ENCODE measurements around the gene NECTIN2.
"Not testable (repeated sequence)": the region's sequence is repeated elsewhere in the genome, so short reads cannot be mapped to it uniquely, and the experiment has no call there.

NECTIN2 gene

GRCh38 chr19:44908074-44908835 is 62.2 kb downstream of the NECTIN2 start:
- no peak for TF ChIP-seq POLR2A (IDR thresholded peaks at IDR 0.05; ENCODE audit: low read depth, low read length)
- FAIRE-seq (no peak), DNase-seq (ENCODE audit: insufficient read length, low spot score) (no peak)

- no peak for DNase-seq (ENCODE audit: insufficient read length, low spot score)
- no peak for FAIRE-seq
- TF ChIP-seq POLR2A (IDR thresholded peaks at IDR 0.05; ENCODE audit: low read depth, low read length): no peak
Measured at GRCh38 chr19:44908836-44909261, 62.8 kb downstream of the NECTIN2 start.

GRCh38 chr19:44909775-44910174 is 63.7 kb downstream of the NECTIN2 start:
- TF ChIP-seq POLR2A (IDR thresholded peaks at IDR 0.05; ENCODE audit: low read depth, low read length): no peak
- FAIRE-seq: no peak
- DNase-seq (ENCODE audit: insufficient read length, low spot score): no peak

GRCh38 chr19:44911896-44912295 is 65.8 kb downstream of the NECTIN2 start:
- DNase-seq (ENCODE audit: insufficient read length, low spot score); FAIRE-seq: not testable (repeated sequence)

GRCh38 chr19:44912854-44913253 is 66.8 kb downstream of the NECTIN2 start:
- no peak for TF ChIP-seq POLR2A (IDR thresholded peaks at IDR 0.05; ENCODE audit: low read depth, low read length)
- no peak for DNase-seq (ENCODE audit: insufficient read length, low spot score)
- no peak for FAIRE-seq

- DNase-seq (ENCODE audit: insufficient read length, low spot score); FAIRE-seq: not testable (repeated sequence)
Measured at GRCh38 chr19:44913512-44914432, 67.7 kb downstream of the NECTIN2 start.

- DNase-seq (ENCODE audit: insufficient read length, low spot score): peak; percentile 87
- not testable (repeated sequence) for FAIRE-seq
Measured at GRCh38 chr19:44914433-44915206, 68.5 kb downstream of the NECTIN2 start, which contains the start of gene APOC1. APOC1 (plus strand) TSS chr19:44914608; CDS start chr19:44914892, 284 bp downstream.

GRCh38 chr19:44924243-44924725 is 78.2 kb downstream of the NECTIN2 start:
- DNase-seq (ENCODE audit: insufficient read length, low spot score) (no peak), FAIRE-seq (no peak)
- TF ChIP-seq POLR2A (IDR thresholded peaks at IDR 0.05; ENCODE audit: low read depth, low read length): no peak

GRCh38 chr19:44925114-44925891 is 79.2 kb downstream of the NECTIN2 start:
- TF ChIP-seq POLR2A (IDR thresholded peaks at IDR 0.05; ENCODE audit: low read depth, low read length): no peak
- no peak for DNase-seq (ENCODE audit: insufficient read length, low spot score)
- no peak for FAIRE-seq

GRCh38 chr19:44926245-44927077 is 80.4 kb downstream of the NECTIN2 start:
- not testable (repeated sequence) for DNase-seq (ENCODE audit: insufficient read length, low spot score); FAIRE-seq

GRCh38 chr19:44927746-44928145 is 81.6 kb downstream of the NECTIN2 start:
- FAIRE-seq (no peak), DNase-seq (ENCODE audit: insufficient read length, low spot score) (no peak)
- TF ChIP-seq POLR2A (IDR thresholded peaks at IDR 0.05; ENCODE audit: low read depth, low read length): no peak

- FAIRE-seq: no peak
- TF ChIP-seq POLR2A (IDR thresholded peaks at IDR 0.05; ENCODE audit: low read depth, low read length): no peak
- no peak for DNase-seq (ENCODE audit: insufficient read length, low spot score)
Measured at GRCh38 chr19:44930088-44930487, 84.0 kb downstream of the NECTIN2 start.

Measured in H54 (cell line).